Activated CD8-positive, alpha-beta memory T cell treated with anti-CD3 and anti-CD28 coated beads for 4 hours (primary cell): ENCODE data around the gene SCAMP1.
"Not testable (repeated sequence)": the region's sequence is repeated elsewhere in the genome, so short reads cannot be mapped to it uniquely, and the experiment has no call there.

Source experiments
- DNase-seq, 2 donors: peaks; one replicate each; pipeline ENCODE4 v3.0.0-alpha.2; 2020; ENCODE audit warnings: low read depth in 2 of 2

SCAMP1 gene

DNA sequence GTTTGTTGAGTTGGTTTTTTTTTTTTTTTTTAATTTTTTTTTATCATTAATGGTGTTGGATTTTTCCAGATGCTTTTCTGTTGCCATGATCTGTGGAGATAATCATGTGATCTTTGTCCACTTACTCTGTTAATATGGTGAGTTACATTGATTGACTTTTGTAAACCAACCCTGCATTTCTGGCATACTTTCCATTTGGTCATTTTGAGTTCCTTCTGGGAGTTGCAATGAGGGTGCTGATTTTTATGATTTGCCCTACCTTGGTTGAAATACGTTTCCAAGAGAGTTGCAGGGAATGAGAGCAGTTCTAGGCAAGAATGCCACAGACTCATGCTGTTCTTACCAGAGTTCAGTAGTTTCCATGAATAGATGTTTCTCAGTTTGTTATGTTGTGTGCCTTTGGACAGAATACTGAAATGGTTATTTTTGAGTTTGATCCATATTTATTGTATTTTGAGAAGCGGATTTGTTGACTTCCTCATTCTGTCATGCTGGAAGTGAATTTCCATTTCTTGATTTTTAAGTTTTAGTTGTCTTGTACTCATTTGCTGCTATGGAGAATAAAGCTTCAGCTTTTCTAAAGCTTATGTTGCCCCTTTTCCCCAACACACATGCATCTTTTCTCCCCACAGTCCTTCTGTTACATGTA lies 69.0 kb downstream of the SCAMP1 start:
- DNase-seq = no peak

DNA sequence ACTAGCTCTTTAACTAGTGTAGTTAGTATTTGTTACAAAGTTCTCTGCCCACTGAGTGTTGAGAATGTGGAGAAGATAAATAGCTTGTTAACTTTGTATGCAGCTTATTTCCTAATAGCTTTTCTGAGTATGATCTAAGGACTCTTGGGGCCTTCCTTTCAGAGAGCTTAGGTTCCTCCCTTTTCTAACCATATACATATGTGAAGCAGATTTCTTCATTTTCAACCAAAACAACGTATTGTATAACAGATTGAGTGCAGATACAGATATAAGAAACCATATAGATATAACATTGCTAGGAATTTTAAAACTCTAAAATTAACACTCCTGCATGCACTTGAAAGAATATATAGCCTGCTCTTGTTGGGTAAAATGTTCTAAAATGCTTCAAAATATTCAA lies 70.4 kb downstream of the SCAMP1 start:
- no peak for DNase-seq

DNA sequence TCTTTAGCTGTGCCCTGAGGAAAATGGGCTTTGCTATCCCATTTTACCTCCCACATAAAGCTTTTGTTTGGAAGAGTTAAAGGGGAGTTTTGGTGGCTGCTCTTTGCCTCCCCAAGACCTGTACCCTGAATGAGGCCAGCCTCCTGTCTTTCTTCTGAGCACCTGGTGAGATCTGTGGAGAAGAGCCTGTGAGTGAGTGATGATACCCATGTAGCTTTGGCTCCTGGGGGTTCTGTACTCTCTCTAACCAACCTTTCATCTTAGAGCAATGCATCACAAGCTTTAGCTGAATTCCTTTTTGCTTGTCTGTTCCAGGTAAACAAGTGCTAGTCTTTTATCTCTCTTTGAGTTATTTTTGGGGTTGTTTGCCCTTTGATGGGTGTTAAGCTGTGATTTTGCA lies 73.6 kb downstream of the SCAMP1 start:
- DNase-seq = no peak

DNA sequence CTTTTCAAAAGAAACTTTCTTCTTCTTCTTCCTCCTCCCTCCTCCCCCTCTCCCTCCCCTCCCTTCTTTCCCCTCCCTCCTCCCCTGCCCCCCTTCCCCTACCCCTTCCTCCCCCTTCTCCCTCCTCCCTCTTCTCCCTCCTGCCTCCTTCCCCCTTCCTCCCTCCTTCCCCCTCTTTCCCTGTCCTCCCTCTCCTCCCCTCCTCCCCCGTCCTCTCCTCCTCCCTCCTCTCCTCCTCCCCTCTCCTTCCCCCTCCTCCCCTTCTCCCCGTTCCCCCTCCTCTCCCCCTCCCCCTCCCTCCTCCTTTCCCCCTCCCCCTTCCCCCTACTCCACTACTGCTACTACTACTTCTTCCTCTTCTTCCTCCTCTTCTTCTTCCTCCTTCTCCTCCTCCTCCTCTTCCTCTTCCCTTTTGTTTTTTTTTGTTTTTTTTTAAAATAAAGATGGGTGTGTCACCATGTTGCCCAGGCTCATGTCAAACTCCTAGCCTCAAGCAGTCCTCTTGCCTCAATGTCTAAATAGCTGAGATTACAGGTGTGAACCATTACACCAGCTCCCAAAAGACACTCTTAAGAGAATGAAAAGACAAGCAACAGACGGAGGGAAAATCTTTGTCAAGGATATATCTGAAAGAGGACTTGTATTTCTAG lies 87.5 kb downstream of the SCAMP1 start:
- DNase-seq = no peak

DNA sequence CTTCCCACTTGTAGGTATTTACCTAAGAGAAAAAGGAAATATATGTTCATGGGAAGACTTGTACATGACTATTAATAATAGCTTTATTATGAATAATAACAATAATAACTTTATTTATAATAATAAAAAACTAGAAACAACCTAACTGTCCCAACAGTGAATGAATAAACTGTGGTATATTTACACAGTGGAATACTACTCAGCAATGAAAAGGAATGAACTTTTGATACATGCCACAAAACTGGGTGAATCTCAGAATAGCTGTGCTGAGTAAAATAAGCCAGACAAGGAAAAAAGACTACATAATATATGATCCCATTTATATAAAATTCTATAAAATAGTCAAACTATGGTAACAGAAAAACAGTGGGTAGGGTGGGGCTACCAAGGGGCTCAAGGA lies 88.7 kb downstream of the SCAMP1 start:
- no peak for DNase-seq

DNA sequence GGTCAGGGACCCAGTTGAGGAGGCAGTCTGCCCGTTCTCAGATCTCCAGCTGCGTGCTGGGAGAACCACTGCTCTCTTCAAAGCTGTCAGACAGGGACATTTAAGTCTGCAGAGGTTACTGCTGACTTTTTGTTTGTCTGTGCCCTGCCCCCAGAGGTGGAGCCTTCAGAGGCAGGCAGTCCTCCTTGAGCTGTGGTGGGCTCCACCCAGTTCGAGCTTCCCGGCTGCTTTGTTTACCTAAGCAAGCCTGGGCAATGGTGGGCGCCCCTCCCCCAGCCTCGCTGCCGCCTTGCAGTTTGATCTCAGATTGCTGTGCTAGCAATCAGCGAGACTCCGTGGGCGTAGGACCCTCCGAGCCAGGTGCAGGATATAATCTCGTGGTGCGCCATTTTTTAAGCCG lies 97.1 kb downstream of the SCAMP1 start:
- DNase-seq = not testable (repeated sequence)

DNA sequence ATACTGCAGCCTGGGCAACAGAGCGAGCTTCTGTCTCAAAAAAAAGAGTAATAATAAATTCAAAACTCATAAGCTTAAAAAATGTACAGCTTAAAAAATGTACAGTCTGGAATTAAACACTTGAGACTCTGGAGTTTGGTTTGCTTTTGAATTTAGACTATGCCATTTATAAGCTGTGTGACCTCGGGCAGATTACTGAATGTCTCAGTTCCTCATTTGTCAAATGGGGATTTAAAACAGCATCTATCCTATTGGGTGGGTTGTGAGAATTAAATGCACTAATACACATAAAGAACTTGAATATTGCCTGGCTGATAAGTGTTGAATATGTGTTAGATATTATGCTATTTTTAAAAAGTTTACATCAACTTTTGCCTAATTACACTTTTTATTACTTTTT lies 98.4 kb downstream of the SCAMP1 start:
- DNase-seq = no peak

DNA sequence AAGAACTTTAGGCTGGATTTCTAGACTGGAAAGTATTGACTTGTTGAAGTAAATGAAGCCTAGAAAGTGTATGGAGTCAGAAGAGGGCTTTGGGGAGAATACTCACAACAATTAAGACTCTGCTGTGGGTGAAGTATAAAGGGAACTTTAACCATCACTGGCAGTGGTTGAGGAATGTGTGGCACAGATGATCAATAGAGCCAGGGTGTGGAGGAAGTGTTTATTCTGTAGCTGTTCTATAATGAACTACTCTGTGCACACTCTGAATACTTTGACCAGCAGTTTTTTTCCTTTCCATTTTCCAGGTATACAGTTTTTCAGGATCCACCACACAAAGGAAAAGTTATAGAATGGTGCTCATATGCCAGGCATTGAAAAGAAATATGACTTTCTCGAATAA lies 106.7 kb downstream of the SCAMP1 start:
- no peak for DNase-seq

DNA sequence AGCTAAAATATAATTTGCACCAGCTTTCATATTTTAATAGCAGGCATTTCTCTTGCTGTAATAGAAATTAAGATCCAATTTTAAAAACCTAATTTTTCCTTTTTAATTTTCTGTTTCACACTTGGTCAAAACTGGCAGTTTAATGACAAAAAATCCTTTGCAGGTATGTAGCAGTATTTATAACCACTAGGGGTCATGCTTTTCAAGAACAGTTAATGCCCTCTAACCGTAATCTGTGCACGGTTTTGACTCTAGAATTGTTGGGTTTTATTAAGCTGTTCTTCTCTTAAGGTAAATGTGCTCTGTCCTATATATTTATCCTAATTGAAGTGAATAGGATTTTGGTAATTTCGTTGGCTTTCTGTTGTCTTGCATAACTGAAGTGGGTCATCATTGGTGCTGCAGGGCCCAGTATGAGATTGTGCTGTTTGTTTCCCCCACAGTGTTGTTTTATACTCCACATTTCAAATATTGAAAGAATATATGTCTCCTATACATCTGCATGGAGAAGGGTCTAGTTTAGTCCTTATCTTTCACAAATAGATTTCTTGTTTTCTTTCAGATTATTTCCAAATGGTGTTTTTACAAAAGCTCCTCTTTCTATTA lies 107.4 kb downstream of the SCAMP1 start:
- DNase-seq = no peak

DNA sequence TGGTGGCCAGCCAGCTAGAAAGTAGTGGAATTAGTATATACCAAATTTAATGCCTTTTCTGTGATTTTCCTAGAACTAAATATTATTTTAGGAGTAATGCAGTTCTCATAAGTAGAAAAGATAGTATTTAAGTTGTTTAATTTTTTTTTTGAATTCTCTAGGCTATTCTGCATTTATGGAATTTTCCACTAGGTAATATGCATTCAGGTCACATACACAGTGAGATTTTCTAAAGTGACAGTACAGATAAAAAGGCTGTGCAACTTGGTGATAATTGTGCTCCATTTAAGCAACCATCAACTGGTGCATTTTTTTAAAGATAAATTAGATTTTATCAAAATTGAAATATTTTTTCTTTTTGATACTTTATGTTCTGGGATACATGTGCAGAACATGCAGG lies 111.5 kb downstream of the SCAMP1 start:
- DNase-seq = no peak

DNA sequence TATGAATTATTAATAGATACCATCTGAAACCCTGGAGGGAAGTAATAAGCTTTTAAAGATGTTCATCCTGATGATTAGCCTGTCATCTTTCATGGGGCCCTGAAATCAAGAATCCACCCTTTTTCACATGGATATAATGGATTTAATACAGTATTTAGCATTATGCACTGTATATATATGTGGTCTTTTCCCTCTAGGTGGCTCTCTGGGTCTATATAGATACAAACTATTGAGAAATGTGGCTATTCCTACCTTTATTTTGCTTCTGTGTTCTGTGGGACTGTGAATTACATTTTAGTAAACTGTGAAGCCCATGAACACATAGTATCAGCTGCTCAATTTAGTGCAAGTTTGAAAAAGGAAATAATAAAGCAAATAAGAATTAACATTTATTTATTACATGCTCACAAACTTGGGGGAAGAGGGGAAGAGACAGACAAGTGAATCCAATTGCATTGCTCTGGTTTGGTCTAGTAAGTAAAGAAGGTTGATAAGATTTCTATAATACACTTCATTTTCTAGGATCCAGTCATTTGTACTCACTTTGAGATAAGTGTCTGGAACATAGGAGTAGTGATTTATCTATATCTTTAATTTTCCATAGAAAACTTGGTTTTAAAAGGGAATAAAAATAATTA lies 112.2 kb downstream of the SCAMP1 start:
- DNase-seq = no peak

DNA sequence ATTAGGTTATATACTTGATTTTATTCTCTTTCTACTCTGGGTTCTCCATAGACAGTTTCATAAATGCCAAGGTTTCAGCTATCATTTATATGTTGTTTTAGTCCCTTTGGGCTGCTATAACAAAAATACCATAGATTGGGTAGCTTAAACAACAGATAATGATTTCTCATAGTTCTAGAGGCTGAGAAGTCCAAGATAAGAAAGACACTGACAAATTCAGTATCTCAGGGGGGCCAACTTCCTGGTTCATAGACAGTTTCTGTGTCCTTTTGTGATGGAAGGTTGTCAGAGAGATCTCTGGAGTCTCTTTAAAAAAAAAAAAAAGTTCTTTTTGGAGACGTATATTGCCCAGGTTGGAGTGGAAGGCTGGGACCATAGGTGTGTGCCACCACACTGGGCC lies 113.3 kb downstream of the SCAMP1 start:
- no peak for DNase-seq

DNA sequence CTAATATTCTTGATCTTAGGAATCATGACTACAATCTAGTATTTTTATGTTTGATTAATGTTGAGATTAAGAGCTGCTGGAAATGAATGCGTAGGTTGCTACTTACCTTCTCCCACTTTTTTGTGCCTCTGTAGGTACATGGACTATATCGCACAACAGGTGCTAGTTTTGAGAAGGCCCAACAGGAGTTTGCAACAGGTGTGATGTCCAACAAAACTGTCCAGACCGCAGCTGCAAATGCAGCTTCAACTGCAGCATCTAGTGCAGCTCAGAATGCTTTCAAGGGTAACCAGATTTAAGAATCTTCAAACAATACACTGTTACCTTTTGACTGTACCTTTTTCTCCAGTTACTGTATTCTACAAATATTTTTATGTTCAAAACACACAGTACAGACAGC lies 115.0 kb downstream of the SCAMP1 start:
- DNase-seq = no peak

DNA sequence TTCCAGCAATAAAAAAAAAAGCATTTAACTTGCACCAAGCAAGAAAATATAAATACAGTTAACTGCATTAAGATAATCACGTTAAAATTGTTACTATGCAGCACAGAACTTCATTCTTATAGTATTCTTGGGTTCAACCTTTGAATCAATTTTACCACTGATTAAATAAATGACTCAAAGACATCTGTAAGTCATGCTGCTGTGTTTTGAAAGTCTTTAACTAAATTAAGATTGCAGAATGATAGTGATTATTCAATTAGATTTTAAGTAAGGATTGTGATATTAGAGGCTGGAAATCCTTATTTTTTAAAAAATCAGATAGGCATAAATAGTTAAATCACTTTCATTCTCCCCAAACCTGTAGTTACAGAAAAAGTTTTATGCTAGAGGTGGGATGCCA lies 116.4 kb downstream of the SCAMP1 start:
- no peak for DNase-seq

DNA sequence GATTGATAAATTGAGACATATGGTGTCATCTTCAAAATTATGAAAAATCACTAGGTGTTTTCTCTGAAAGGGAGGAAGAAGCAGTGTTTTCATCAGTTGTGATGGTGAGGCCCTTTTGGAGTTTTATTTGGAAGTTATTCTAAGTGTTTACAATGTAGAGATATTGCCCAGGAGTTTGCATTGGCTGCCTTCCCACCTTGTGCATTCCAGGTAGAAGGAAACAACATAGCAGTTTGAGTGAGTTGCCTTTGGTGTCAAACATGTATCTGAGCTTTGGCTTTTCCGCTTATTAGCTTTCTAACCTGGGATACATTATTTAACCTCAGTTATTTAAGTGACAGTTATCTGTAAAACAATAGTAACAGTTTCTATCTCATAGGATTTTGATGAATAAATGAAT lies 122.5 kb downstream of the SCAMP1 start:
- no peak for DNase-seq

DNA sequence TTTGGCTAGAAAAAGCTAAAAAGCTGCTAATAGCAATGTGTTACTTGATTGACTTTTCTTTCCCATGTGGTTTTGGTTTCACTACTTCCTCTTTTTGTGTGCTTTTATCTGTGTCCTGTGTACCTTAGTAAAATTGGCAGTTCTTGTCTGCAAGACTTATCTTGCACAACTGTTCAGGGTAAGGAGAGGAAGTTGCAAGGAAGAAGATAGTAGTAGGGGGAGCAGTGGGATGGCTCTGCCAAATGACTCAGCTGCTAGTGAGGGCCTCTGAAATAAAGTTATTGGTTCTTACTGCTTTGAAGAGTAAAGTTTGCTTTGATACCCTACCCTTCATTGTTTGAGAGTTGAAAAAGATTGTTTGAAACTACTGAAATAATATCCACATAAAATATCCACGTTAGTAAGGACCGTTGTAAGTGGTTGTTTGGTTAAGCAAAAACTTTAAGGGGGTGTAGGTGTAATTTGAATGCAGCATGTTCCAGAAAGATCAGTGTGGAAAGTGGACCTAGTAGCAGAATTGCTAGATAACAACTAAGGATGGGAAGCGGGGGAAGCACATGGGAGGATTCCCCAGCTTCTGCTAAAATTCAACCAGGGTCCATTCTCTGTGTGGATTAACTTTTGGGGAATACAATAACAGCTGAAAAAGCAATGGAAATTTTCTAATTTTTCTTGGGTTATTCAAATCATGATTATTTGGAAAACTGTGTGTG lies 123.5 kb downstream of the SCAMP1 start:
- DNase-seq = no peak

DNA sequence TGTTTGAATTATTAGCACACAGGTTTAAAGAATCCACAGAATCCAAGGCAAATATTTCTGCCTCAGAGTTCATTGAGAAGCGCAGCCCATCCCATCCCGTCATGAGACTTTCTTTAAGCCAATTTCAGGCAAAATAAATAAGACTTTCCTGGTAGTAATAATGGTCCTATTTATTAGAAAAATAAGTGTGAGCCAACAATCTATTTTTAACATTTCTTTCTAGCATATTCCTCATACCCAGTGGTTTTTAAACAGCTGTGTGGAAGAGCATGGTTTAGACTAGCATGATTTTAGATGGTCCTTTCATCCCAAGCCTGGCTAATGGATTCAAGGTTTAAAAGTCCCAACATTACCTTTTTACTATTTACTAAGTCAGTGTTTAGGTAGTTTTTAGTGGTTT lies 125.8 kb downstream of the SCAMP1 start:
- no peak for DNase-seq

DNA sequence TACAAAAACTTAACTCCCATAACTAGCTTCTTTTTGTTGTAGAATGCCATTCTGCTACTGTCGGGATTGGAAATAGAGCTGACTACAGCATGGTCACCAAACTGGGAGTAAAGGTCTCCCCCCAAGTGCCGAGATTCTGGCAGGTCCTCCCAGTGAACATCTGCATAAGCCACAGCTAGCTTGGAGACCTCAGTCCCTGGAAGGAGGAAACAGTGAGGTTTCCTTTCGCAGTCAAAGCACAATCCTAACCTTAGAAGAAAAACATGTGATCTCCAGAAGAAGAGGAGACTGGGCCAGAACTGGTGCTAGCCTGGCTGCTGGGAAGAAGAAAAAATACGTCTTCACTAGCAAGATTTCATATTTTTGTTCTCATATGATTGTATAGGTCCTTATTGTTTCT lies 127.4 kb downstream of the SCAMP1 start:
- DNase-seq = no peak

DNA sequence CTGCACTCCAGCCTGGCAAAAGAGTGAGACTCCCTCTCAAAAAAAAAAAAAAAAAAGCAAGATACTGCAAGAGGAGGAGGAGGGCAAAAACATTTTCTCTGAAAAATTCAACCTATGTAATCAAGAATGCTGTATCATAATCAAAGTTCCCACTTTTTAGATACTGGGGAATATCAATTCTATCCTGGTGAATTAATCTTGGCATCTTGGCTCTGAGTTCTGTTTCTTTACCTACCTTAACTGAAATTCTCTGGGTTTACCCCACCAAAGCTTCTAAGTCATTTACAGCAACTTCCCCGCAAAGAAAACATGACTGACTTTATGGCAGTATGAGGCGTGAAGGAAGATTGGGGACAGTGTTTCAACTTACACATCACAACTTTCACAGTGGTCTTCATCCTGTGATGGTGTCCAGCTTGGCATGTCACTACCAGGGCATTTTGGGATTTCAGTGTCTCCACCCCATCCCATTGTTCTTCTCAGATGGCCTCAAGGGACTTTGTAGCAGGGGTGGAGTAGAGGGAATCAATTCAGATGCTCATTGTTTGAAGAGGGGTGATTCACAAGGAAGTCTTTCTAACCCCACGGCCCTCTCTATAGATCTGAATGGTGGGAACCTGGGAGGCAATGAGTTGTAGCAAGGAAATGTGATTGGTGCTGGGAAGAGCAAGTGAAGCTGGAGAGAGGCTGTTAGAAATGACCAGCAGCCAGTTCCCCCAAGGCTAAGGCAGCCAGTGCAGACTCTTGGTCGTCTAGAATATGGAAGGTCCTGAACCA lies 130.5 kb downstream of the SCAMP1 start:
- DNase-seq = no peak

DNA sequence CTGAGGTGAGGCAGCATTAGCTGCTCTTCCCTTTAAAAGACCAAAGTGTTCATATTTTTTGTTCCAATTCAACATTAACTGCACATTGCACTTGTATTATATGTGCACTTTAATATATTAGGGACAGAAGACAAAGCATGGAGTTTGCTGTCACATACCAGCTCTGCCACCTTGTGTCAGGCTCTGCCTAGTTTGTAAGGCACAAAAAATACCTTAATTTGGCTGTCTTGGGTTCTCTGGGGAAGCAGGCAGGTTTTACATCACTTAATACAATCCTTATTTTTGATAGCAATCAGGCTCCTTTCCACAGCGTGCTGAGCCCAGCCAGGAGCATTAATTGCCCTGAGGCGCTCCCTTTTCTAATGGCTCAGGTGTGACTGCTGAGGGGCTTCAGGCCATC lies 131.8 kb downstream of the SCAMP1 start:
- no peak for DNase-seq

DNA sequence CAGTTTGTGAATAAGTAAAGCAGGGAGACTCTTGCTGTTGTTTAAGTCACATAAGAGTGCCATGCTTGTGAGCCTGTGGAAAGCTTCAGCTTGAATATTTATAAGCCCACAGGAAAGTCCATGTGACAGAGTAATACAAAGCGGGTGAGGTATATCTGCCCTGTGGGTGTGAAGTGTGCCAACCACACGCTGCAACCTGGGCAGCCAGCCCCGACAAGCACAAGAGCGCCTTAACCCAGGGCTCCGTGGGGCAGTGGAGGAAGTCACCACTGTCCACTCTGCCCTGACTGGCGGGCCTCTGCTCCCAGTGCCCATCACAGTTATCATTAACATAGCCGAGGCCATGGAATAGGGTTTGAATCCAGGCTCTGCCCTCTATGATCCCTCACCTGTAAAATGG lies 132.2 kb downstream of the SCAMP1 start:
- no peak for DNase-seq

DNA sequence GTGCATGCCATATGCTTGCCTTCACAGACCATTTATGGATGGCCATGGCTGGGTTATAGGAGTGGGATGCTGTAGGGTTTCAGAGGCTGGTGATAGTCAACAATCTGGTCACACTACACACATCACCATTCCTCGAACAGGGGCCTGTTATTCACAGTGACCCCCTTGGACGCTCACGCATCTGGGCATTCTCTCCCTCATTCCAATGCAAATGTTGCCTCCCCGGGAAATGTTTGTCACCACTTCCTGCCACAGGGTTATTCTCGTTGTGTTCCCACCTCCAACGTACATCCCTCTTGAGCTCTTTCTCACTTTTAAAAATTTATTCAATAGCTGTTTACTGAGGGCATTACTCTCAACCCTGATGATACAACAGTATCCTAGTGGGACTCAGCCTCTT lies 135.4 kb downstream of the SCAMP1 start:
- no peak for DNase-seq
